GM12875 (cell line): ENCODE measurements around the gene VEPH1.

Experiments used
- H3K4me3 ChIP-seq: one replicate; pipeline ENCODE4 v1.5.1; 2011; ENCODE audit warnings: low read depth, low read length, control low read depth
- CTCF ChIP-seq: IDR thresholded peaks from 2 replicates; pipeline ENCODE4 v1.5.1; 2011; ENCODE audit warnings: low read depth, mild to moderate bottlenecking, control low read depth, inconsistent platforms, low read length, moderate library complexity, borderline replicate concordance; ENCODE audit not compliant: insufficient read depth

Gene VEPH1

GRCh38 chr3:157502916-157503595 lies at the start of gene VEPH1:
Gene VEPH1, minus strand, starts transcription at chr3:157503416. Its CDS starts 8,067 bp downstream, at chr3:157495349.
- no peak for TF ChIP-seq CTCF
- no peak within 1 kb of the TSS for H3K4me3 ChIP-seq

GRCh38 chr3:157551961-157552360 lies 48.7 kb upstream of the VEPH1 start:
- TF ChIP-seq CTCF = no peak
- no peak overlapping the region for H3K4me3 ChIP-seq

GRCh38 chr3:157549498-157549897 lies 46.3 kb upstream of the VEPH1 start:
- H3K4me3 ChIP-seq = no peak overlapping the region
- no peak for TF ChIP-seq CTCF

- H3K4me3 ChIP-seq = no peak overlapping the region
- no peak for TF ChIP-seq CTCF
Observed at GRCh38 chr3:157544501-157545130, 41.4 kb upstream of the VEPH1 start.

GRCh38 chr3:157543501-157544035 lies 40.4 kb upstream of the VEPH1 start:
- no peak overlapping the region for H3K4me3 ChIP-seq
- no peak for TF ChIP-seq CTCF

GRCh38 chr3:157542711-157543500 lies 39.7 kb upstream of the VEPH1 start:
- no peak overlapping the region for H3K4me3 ChIP-seq
- TF ChIP-seq CTCF = no peak
